HuH-7 (cell line): Measurements from ENCODE around the gene XRN2.

Experiments
- DNase-seq: peaks from one replicate; pipeline ENCODE4 v3.0.0; 2011; ENCODE audit warnings: low spot score

The XRN2 gene

DNA sequence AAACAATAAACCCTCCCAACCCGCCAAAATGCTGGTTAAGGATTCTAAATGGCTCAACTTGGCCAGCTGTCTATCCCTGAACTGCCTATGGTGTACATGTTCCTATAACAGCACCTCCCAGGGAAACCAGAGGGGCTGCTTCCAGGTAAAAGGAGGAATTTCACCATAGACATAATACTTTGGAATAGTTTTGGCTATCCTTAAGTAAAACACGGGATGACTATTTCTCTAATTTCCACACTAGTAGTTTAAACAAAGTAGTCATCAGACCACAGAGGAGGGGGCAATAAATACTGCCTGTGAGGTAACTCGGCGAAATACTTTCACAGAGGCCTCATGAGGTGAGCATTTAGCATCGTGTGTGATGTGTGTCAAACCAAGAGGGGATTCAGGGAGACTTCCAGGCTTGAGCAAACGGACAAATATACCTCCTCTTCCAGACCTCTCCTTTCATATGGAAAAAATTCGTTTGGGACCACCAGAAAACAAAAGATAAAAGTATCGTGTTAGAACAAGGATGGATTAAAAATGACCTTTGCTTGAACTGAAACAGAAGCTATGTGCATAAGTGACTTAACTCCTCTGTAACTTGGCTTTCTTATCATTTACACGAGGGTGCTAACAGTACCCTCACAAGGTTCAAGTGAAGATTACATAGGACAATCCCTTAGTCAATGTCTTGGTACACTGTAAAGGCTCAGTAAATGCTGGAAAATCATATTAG, 1.0 kb upstream of the XRN2 start:
- no peak for DNase-seq

GRCh38 chr20:21302664-21303060, 469 bp upstream of the XRN2 start:
- DNase-seq: no peak

GRCh38 chr20:21303872-21304586, 898 bp downstream of the XRN2 start:
- DNase-seq: no peak

DNA sequence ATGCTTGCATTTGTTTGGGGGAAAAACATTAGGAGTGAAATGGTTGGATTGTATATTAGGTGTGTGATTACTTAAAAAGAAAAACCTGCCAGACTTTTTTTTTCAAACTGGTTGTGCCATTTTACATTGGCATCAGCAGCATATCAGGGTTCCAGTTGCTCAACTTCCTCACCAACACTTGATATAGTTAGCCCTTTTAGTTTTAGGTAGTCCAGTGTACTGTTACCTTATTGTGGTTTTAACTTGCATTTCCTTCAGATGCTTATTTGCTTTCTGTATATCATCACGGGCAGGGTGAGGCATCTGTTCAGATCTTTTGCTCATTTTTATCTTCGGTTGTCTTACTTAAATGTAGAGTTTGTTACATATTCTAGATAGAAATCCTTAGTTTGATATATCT, 5.2 kb downstream of the XRN2 start:
- DNase-seq: no peak

GRCh38 chr20:21309678-21310467, 6.7 kb downstream of the XRN2 start:
- DNase-seq: no peak

- no peak for DNase-seq
Observed at GRCh38 chr20:21312813-21313474, 9.8 kb downstream of the XRN2 start.

GRCh38 chr20:21315138-21315537, 12.0 kb downstream of the XRN2 start:
- DNase-seq: no peak

DNA sequence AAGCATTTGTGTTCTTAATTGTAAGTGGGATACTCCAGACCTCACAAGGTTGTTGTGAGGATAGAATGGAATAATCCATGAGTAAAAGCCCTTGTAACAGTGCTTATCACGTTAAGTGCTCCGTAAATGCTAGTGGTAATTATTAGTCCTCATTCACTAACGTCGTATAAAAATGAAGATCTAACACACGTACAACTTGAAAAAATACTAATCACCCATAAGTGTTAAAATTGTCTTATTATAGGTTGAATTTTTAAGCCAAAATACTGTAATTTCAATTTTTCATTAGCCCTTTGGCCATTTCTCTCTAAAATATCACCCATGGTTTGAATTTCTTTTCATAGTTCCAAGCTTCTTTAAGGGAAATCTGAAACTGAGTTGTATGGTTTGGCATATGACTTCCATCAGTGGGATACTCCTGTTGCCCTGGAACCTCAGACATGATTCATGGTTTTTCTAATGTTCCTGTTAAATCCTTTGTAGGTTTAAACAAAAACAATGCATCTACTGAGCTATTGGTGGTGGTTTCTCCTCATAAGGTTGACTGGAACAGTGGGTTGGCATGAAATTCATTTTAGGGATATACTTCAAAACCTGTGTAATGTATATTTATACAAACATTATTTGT, 19.1 kb downstream of the XRN2 start:
- DNase-seq: no peak

DNA sequence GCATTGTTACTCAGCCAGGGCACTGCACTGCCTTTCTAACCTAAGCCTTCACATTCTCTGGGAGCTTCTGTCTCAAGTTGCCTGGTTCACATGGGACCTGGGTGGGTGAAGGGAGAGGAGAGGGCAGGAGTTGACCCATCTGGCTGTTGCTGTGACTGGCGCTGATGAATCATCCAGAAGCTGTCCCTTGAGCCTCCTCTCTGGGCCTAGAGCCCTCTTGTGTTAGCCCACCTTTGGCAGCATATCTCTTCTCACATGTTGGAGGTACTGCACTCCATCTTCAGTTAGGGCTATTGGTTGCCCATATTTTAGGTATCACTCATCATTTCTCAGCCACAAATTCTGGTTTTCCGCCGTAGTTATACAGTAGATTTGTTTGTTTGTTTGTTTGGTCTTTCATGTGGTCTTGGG, 19.8 kb downstream of the XRN2 start:
- DNase-seq: no peak

DNA sequence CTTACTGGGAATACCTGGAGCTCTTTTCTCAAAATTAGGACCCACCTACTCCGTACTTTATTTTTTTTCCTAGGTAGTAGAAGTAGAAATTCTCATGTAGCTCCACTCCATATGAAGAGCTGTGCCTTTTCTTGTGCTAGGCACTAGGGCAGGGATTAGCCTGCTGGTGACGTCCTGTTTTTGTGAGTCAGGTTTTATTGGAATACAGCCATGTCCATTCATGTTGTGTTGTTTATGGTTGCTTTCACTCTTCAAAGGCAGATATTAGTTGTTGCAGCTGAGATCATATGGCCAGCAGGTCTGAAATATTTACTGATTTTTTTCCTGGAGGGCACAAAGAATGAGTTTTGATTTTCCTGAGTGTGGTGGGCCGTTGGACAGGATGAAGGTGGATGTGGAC, 20.5 kb downstream of the XRN2 start:
- DNase-seq: no peak

- DNase-seq: no peak
Observed at GRCh38 chr20:21324126-21324525, 21.0 kb downstream of the XRN2 start.

DNA sequence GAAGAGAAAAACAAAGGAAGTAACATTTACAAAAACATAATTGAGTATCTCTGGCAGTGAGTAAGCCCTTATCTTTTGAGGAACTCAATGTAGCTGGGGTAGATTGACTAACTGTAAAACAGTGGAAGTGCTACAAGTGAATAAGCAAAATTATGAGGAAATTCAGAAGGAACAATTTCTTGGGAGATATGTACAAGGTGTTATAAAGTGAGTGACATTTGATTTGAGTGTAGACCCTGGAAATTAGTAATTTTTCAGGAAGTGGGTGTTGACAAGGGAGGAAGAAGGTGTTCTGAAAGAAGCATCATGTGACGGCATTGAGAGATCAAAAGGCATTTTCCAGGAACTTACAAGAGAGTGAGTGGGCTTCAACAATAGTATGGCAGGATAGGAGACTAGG, 22.2 kb downstream of the XRN2 start:
- no peak for DNase-seq

DNA sequence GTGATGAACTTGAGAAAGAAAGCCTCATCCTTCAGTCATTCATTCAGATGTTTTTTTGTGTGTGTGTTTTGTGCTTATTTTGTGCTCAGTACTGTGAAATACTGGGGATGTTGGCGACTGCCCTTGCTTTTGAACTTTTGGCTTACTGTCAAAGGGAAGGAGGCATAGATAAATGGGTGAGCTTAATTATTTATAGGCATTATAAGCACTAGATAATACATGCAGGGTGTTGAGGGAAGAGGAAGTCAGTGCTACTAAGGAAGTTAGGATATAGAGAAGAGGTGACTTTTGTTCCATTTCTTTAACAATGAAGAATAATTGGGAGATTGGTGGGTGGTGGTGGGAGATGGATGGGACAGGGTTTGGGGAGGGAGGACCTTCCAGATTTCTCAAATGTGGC, 23.6 kb downstream of the XRN2 start:
- DNase-seq: no peak

DNA sequence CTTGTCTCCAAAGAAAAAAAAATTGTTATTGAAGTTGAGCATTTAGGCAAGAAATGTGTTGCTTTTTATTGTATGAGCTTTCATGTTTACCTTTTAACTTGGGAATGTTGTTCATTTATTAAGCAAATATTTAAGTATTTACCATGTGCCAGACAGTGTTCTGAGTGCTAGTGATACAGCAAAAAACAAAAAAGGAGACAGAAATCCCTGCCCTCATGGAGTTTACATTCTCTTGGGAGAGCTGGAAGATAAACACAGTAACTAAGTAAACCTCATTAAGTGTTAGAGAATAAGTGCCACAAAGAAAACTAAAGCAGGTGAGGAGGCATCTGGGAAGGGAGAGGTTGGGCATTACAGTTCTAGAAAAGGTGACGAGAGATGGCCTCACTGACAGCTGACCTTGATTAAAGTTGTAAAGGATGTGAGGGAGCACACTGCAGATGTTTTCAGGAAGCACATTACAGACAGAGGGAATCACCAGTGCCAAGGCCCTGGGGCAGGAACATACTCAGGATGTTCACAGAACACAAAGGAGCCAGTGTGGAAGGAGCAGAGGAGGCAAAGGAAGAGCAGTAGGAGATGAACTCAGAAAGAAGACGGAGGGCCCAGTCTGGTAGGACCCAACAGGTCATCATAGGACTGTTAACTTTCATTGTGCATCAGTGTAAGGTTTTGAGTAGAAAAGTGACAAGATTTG, 33.5 kb downstream of the XRN2 start:
- DNase-seq: no peak

GRCh38 chr20:21338291-21338690, 35.2 kb downstream of the XRN2 start:
- DNase-seq: no peak

- DNase-seq: no peak
Observed at GRCh38 chr20:21339499-21339898, 36.4 kb downstream of the XRN2 start.

- DNase-seq: no peak
Observed at GRCh38 chr20:21340991-21341697, 38.0 kb downstream of the XRN2 start.

- no peak for DNase-seq
Observed at GRCh38 chr20:21342656-21343345, 39.7 kb downstream of the XRN2 start.

DNA sequence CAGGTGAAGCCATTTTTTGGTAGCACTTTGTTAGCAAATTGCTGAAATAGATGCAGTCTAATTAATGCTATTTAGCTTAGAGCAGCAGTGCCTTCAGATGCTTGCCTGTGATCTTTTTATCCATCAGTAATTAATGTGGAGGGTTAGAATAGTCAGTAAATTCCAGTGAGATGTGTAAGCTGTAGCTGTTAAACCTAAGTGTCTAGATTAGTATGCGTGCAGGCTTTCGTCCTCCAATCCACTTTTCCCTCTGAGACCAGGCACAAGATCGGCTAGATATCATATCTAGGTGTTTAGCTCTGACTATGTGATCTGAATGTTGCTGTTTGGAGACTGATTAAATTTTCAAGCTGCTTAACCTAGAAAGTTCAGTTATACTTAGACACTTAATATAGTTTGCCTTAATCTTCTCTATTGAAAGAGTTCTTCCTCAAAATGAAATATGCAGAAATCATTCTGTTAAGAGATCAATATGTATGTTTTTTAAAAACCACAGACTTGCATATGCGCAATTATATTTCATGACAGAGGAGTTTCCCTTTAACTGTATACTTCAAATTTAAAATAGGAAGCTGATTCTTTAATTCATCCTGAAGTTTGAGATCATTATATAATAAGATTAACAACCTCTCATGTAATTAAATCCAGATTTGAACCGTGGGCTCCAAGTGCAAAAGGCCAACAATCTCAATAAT, 41.2 kb downstream of the XRN2 start:
- no peak for DNase-seq

- DNase-seq: no peak
Observed at GRCh38 chr20:21344961-21345360, 41.8 kb downstream of the XRN2 start.
